Liver (tissue), 3 donors: ENCODE data around the gene ABHD6.

Experiments
- ATF3 ChIP-seq: IDR thresholded peaks from 2 replicates; pipeline ENCODE4 v1.6.1; 2016; ENCODE audit warnings: antibody characterized with exemption
- CTCF ChIP-seq: fragments of 150-350 bp; IDR thresholded peaks from 2 replicates; pipeline ENCODE4 v1.5.1; 2017; ENCODE audit warnings: improper control_type of control experiment, low read depth, low read length; ENCODE audit not compliant: missing input control
- JUND ChIP-seq, 2 donors: IDR thresholded peaks; 2 replicates each; pipeline ENCODE4 v1.6.1; 2016; ENCODE audit warnings: antibody characterized with exemption in 2 of 2
- MAX ChIP-seq: IDR thresholded peaks from 2 replicates; pipeline ENCODE4 v1.6.1; 2016; ENCODE audit warnings: antibody characterized with exemption
- REST ChIP-seq: IDR thresholded peaks from 2 replicates; pipeline ENCODE4 v1.6.1; 2016; ENCODE audit warnings: antibody characterized with exemption, mild to moderate bottlenecking
- TAF1 ChIP-seq: conservative IDR thresholded peaks from 2 replicates; pipeline ENCODE4 v1.6.1; 2016; ENCODE audit warnings: antibody characterized with exemption, mild to moderate bottlenecking
- ZBTB33 ChIP-seq: IDR thresholded peaks from 2 replicates; pipeline ENCODE4 v1.6.1; 2016; ENCODE audit warnings: antibody characterized with exemption
- donor health status: healthy.
- donor health status: healthy.

- no peak for TF ChIP-seq CTCF
- no peak for TF ChIP-seq ZBTB33
- TF ChIP-seq TAF1, result no peak
- no peak for TF ChIP-seq REST
- peak; percentile 43 for TF ChIP-seq ATF3
- peak; percentile 91 for TF ChIP-seq MAX
- no peak for TF ChIP-seq JUND (IDR thresholded peaks at IDR 0.05)
These were observed 48.6 kb upstream of the ABHD6 start for GRCh38 chr3:58188921-58189451.
